ENCODE data around the gene JKAMP.

The JKAMP gene

GRCh38 chr14:59481407-59481806 lies 2.9 kb upstream of the JKAMP start:
- DNase-seq (ENCODE audit: low spot score): no peak

DNA sequence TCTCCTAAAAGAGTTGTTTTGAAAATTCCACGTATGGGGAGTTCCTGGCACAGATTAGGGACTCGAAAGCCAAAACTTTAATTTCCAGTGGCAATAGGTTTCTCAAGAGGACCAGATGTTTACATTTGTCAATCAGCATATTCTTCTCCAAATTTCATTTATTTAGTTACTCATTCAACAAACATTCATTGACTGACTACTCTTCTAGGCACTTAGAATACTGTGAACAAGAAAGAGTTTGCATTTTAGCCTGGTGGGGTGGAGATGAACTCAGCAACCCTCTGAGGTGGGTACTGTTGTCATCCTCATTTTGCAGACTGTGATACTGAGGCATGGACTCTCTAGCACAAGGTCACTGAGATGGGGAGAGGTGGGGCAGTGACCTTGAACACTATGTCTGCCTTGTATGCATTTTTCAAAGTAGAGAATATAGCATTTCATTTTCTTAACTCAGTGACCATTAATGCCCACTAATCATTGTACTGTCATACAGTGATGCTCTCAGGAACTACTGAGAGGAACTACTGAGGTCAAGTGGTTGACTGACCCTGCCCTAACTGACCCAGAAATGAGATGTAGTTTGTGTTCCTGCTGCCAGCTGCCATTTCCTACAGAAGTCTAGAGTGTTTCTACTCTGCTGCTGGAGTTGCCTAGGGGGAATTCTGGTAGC lies 2.3 kb upstream of the JKAMP start:
- DNase-seq (ENCODE audit: low spot score): no peak

DNA sequence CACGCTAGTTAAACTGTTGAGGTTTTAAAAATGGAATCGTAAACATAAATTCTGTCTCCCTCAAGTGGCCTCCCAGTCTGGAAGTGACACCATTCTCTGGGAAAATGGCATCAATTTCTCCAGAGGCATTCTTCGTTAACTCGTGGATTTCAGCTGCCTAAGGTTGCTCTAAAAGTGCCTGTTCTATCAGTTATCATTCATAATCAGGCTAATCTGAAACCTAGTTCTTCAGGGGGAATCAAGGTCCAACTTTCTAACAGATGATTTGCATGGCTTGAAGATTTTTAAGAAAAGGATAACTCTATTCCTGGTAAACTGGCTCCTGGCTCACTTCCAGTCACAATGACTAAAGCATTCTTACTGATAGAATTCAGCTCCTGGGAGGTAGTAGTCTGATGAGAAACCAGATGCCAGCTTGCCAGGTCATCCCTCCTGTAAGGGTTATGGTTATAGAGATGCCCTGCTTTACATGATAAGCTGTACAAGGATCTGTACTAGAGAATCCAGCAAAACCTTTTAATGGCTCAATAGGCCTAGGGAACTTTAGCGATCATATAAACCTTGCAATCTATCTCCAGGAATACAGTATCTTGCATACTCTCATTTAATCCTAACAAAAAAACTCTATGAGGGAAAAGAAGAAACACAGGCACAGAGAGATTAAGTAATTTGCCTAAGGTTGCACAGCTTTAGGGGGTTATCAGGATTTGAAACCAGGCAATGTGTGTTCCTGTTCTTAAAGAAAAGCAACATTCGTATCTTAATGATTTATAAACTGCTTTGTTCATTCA lies 1.6 kb upstream of the JKAMP start:
- DNase-seq (ENCODE audit: low spot score): peak; percentile 49

DNA sequence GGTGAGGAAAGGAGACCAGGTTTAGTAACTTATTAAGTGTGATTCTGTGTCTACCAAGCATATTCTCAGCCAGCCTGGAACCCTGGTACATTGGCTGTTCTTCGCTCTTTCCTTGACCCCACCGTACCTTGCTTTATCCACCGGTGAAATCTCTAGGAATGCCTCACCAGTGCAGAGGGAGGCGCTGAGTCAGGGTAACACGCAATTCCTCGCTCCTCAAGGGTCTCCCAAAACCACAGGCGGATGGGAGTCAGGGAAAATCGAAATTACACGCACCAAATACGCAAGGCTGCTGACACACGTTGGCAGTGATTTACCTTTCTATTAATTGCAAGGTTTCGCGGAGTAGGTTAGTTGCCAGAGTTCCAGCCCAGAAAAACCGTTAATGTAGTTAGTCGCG lies 954 bp upstream of the JKAMP start:
- DNase-seq (ENCODE audit: low spot score): peak; percentile 44

- no peak for DNase-seq (ENCODE audit: low spot score)
These were observed 390 bp downstream of the JKAMP start for GRCh38 chr14:59484639-59485175.

DNA sequence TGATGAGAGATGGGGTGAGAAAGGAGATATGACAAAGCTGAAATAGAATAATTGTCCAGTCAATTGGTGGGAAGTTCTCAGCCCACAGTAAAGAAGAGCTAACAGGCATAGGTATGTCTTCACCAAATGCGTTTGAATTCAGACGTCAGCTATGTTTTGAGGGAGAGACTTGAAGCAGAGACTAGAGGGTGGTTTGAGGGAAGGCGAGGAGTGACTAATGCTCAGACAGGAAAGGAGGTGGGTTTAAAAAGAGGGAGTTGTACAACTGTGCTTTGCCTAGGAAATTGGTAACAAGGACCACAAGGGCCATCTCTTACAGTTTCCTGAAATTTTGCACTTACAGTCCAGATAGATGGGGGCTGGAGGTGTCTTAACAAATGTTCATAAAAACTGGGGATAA lies 6.4 kb downstream of the JKAMP start:
- no peak for DNase-seq (ENCODE audit: low spot score)

DNA sequence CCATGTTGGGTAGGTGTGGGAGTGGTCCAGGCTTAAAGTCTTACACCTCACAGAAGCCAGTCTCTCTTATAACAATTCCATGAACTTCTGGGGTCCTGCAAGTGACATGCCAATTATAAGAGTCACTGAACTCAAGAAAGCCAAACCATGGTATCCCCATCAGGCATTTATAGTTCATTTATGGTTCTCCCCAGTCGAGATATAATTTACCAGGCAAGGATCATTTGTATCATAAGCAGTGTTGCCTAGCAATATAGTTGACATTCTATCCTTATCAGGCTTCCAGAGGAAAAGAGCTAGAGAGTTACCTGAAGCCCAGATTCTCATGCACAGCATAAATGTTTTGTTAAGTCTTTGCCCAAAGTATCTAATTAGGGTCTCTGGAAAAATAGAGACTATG lies 8.1 kb downstream of the JKAMP start:
- no peak for DNase-seq (ENCODE audit: low spot score)

GRCh38 chr14:59500732-59501131 lies 16.4 kb downstream of the JKAMP start:
- no peak for DNase-seq (ENCODE audit: low spot score)

DNA sequence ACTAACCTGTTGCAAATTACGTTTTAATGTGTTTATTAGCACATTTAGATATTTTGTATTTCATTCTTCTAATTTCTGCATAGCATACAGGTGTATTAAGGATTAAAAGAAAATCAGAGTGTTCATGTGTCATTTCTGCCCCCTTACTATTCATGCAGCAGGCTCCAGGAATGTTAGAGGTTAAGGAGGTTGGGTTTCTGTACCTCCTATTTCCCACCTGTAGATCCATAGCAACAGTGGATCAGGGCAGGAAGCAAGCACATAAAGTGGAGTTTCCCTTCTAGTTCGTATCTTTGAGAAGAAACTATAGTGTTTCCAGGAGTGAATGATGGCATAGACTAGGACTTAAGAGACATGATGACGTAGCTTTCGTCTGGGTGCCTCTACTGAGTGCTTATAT lies 18.9 kb downstream of the JKAMP start:
- DNase-seq (ENCODE audit: low spot score): no peak

GRCh38 chr14:59507063-59507751 lies 22.9 kb downstream of the JKAMP start:
- peak; percentile 80 for DNase-seq (ENCODE audit: low spot score)

- DNase-seq (ENCODE audit: low spot score): no peak
These were observed 23.4 kb downstream of the JKAMP start for GRCh38 chr14:59507752-59508103.

- no peak for DNase-seq (ENCODE audit: low spot score)
These were observed 24.8 kb downstream of the JKAMP start for GRCh38 chr14:59509101-59509500.

- no peak for DNase-seq (ENCODE audit: low spot score)
These were observed 25.7 kb downstream of the JKAMP start for GRCh38 chr14:59510001-59510400.

DNA sequence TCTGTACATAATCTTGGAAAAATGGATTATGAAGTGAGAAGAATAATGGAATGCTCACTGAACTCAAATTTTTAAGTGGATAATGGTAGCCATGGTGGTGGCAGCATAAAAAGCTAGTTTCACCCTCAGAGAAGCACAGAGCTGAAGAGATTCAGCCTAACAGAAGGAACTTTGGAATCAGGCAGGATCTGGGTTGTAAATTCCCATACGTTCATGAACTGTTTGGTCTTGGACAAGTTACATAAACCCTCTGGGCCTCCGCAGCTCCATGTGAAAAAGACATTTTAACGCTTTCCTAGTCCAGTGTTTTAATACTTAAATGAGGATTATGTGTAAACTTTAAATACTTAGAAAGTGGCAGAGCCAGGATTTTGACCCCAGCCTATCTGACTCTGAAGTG lies 26.6 kb downstream of the JKAMP start:
- no peak for DNase-seq (ENCODE audit: low spot score)

- DNase-seq (ENCODE audit: low spot score): peak; percentile 62
These were observed 27.7 kb downstream of the JKAMP start for GRCh38 chr14:59511916-59512575.

- no peak for DNase-seq (ENCODE audit: low spot score)
These were observed 35.9 kb downstream of the JKAMP start for GRCh38 chr14:59520224-59520623.

DNA sequence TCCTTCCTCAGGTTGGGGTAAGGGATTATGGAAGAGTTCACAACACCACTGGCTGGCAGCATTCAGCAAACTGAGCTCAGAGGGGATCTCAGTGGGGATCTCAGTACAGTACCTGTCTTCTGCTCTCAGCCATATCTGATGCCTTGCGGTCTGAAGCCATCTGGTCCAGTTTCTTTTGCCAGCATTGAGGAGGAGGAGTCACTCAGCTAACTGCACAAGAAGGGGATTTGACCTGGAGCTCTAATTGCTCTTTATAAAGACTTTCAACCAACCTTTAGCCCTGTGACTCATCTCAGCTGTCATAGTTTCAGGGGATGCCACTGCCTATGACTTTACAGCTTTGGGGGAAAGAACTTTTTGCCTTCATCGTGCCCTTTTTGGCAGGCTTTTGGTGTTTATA lies 44.9 kb downstream of the JKAMP start:
- DNase-seq (ENCODE audit: low spot score): peak; percentile 90

GRCh38 chr14:59530349-59530748 lies 46.0 kb downstream of the JKAMP start:
- DNase-seq (ENCODE audit: low spot score): no peak

DNA sequence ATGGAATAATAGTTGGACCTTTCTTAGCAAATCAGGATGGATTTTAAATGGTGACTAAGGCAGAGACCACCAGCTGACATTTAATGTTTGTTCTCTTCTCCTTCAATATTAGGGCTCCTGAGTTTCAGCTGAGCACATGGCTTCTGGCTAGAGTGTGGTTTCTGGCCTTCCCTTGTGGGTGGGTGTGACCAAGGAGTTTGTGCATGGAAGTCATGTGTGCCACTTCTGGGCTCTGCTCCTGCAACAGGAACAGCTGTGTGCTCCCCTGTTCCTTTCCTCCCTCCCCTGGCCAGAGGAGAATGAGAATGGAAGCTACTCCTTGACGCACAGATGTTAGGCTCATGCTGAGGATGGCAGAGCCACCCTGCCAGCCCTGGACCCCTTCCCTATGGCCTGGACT lies 48.1 kb downstream of the JKAMP start:
- no peak for DNase-seq (ENCODE audit: low spot score)

- no peak for DNase-seq (ENCODE audit: low spot score)
These were observed 50.2 kb downstream of the JKAMP start for GRCh38 chr14:59534361-59534987.

DNA sequence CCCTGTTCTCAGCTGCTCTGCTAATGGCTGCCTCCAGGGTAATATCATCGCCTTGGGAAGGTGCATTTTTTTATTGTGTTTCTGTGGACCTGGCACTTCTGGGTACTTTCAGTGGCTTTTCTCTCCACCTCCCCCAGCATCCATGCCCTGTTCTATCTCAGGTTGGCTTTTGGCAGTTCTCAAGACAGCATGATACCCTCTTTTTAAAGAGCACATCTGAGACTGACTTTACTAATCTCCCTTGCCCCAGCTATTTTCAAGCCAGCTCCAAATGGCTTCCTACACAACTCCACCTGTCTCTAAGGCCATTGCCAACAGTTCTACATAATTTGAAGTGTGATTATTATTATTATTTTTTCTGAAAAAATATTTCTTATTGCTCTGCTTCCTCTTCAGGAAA lies 53.2 kb downstream of the JKAMP start:
- DNase-seq (ENCODE audit: low spot score): peak; percentile 74

DNA sequence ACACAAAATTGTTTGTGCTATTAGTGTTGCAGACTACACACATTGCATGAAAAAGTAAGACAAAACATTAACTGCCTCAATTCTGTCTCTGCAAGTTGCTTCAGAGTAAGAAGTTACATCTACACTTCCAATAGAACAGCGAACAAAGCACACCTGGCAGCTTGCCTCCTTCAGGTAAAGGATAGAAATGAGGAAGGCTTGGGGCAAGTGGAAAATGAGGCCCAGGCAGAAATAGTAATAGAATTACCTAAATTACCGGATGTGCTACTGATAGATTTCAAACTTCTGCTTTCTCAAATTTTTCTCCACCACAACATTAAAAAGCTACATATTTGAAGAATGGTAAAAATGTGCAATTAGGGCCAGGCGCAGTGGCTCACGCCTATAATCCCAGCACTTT lies 54.6 kb downstream of the JKAMP start:
- DNase-seq (ENCODE audit: low spot score): peak; percentile 33

All from cerebellar cortex (tissue), 1 donor.